ENCODE measurements around the gene D2HGDH.

DNA sequence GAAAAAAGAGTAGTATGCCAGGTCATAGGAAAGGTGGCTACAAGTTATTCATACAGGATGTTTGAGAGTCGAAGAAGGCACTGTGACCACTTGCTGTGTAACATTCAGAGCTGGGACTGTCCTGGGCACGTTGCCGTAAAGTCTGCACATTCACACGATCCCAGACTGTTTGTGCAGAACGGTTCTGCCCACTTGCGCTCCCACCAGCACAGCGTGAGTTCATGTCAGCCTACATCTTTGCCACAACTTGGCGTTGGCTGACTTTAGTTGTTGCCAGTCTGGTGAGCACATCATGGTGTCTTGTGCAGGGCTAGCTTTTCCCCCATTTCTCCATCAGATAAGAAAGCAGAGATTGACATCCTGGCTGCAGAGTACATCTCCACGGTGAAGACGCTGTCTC lies 25.6 kb upstream of the D2HGDH start:
- TF ChIP-seq, protein P1, sequence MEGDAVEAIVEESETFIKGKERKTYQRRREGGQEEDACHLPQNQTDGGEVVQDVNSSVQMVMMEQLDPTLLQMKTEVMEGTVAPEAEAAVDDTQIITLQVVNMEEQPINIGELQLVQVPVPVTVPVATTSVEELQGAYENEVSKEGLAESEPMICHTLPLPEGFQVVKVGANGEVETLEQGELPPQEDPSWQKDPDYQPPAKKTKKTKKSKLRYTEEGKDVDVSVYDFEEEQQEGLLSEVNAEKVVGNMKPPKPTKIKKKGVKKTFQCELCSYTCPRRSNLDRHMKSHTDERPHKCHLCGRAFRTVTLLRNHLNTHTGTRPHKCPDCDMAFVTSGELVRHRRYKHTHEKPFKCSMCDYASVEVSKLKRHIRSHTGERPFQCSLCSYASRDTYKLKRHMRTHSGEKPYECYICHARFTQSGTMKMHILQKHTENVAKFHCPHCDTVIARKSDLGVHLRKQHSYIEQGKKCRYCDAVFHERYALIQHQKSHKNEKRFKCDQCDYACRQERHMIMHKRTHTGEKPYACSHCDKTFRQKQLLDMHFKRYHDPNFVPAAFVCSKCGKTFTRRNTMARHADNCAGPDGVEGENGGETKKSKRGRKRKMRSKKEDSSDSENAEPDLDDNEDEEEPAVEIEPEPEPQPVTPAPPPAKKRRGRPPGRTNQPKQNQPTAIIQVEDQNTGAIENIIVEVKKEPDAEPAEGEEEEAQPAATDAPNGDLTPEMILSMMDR (IDR thresholded peaks at IDR 0.05; ENCODE audit: control extremely low read depth in 1 of 3, insufficient read depth in 1 of 3, low read depth in 1 of 3, low read length in 3 of 3): no peak
- TF ChIP-seq HDAC6 (IDR thresholded peaks at IDR 0.05; ENCODE audit: low read depth, low read length): no peak
- TF ChIP-seq BRCA1 (IDR thresholded peaks at IDR 0.05; ENCODE audit: low read depth, low read length): no peak
- TF ChIP-seq, protein P2, sequence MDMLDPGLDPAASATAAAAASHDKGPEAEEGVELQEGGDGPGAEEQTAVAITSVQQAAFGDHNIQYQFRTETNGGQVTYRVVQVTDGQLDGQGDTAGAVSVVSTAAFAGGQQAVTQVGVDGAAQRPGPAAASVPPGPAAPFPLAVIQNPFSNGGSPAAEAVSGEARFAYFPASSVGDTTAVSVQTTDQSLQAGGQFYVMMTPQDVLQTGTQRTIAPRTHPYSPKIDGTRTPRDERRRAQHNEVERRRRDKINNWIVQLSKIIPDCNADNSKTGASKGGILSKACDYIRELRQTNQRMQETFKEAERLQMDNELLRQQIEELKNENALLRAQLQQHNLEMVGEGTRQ (IDR thresholded peaks at IDR 0.05; ENCODE audit: low read length): no peak
- TF ChIP-seq JUND (IDR thresholded peaks at IDR 0.05; ENCODE audit: low read length): no peak
- no peak for TF ChIP-seq CHD1 (IDR thresholded peaks at IDR 0.05; ENCODE audit: low read depth, low read length)
- TF ChIP-seq TAF7 (optimal IDR thresholded peaks at IDR 0.05; ENCODE audit: borderline replicate concordance, low read depth, low read length): no peak
- no peak for TF ChIP-seq SIX5 (IDR thresholded peaks at IDR 0.05; ENCODE audit: low read depth, low read length)
- no peak for TF ChIP-seq EZH2 (IDR thresholded peaks at IDR 0.05; ENCODE audit: low read depth, low read length, severe bottlenecking)
- no peak for TF ChIP-seq RAD21 (IDR thresholded peaks at IDR 0.05 in 1 of 2, conservative IDR thresholded peaks at IDR 0.05 in 1 of 2; ENCODE audit: low read depth in 2 of 2, low read length in 2 of 2)
- no peak for TF ChIP-seq RNF2 (IDR thresholded peaks at IDR 0.05; ENCODE audit: borderline replicate concordance, low read depth, low read length, missing control alignments, poor library complexity, severe bottlenecking)
- TF ChIP-seq TCF12 (IDR thresholded peaks at IDR 0.05; ENCODE audit: low read depth, low read length): no peak
